K562 (cell line): ENCODE measurements around the gene VSIG4. TPM values are rescaled to one million over a fixed set of nuclear protein-coding genes. Genes with fewer than 3 reads are reported as not detected.

ENCODE experiments used
- ATAC-seq: fragments of 200-7000 bp; cut with Tn5 transposase; 3 replicates; pipeline ENCODE4 v1.9.1; 2020; ENCODE audit warnings: moderate library complexity
- BruUV-seq: library from RNA; stranded (reverse); fragments of 400-500 nt; replicated peaks from 2 replicates; lab custom pipeline; 2021; lab: Mats Ljungman, UMichigan
- CTCF ChIA-PET: fragments of 300-600 bp; formaldehyde crosslinking; extraction: SDS; loops from one replicate; lab custom pipeline; 2021; ENCODE audit warnings: low intra/inter-chr PET ratio; lab: Yijun Ruan, JAX
- POLR2A ChIA-PET: fragments of 300-600, 350-650 bp; sonication (Branson Sonifier 250); formaldehyde crosslinking; extraction: SDS; loops from one replicate; lab custom pipeline; 2021; ENCODE audit warnings: antibody characterized with exemption, inconsistent platforms; lab: Yijun Ruan, JAX
- DNase-seq, 4 experiments: peaks; one replicate each; pipeline versions ENCODE4 v3.0.0 to v3.0.0-alpha.2; 2011 to 2018; ENCODE audit warnings: low spot score in 3 of 4, mixed read lengths in 3 of 4; ENCODE audit errors: extremely low read depth in 1 of 4
- FAIRE-seq: peaks from 2 replicates; lab custom pipeline; 2011; peaks lifted over from hg19 to GRCh38; lab: Jason Lieb, UNC
- H2AFZ ChIP-seq: 2 replicates; pipeline ENCODE4 v1.6.0; 2011; ENCODE audit warnings: low read depth, low read length, control low read depth, inconsistent platforms
- H3K27ac ChIP-seq: fragments of 200-600 bp; 3 replicates; pipeline ENCODE4 v1.8.0; 2011; ENCODE audit warnings: low read depth, mild to moderate bottlenecking, control low read depth, inconsistent platforms, low read length, moderate library complexity, mixed read lengths; ENCODE audit errors: extremely low read depth
- H3K27me3 ChIP-seq, 2 experiments: fragments of 300-600 bp in 1 of 2; 2 replicates in 1 of 2; 3 replicates in 1 of 2; pipeline versions ENCODE4 v1.6.0 to v1.8.0; 2011; ENCODE audit warnings: inconsistent platforms in 2 of 2, low read length in 2 of 2, mild to moderate bottlenecking in 1 of 2, mixed read lengths in 1 of 2, moderate library complexity in 1 of 2; ENCODE audit not compliant: control insufficient read depth in 2 of 2, insufficient read depth in 2 of 2
- H3K36me3 ChIP-seq: fragments of 300-600 bp; 3 replicates; pipeline ENCODE4 v1.8.0; 2011; ENCODE audit warnings: mild to moderate bottlenecking, low read length, inconsistent platforms; ENCODE audit not compliant: control insufficient read depth, insufficient read depth
- H3K4me1 ChIP-seq, 2 experiments: fragments of 200-600 bp in 1 of 2; replicated peaks in 1 of 2; 2 replicates in 1 of 2; 3 replicates in 1 of 2; pipeline versions ENCODE4 v1.5.1 to v1.8.0; 2011; ENCODE audit warnings: inconsistent platforms in 2 of 2, low read length in 2 of 2, mild to moderate bottlenecking in 1 of 2, mixed read lengths in 1 of 2, moderate library complexity in 1 of 2; ENCODE audit not compliant: control insufficient read depth in 2 of 2, insufficient read depth in 2 of 2
- H3K4me2 ChIP-seq: 2 replicates; pipeline ENCODE4 v1.6.1; 2011; ENCODE audit warnings: low read length, control low read depth, inconsistent platforms, mixed read lengths; ENCODE audit not compliant: insufficient read depth
- H3K4me3 ChIP-seq: fragments of 200-600 bp; sonication (generic), shearing (Covaris generic); 2 replicates; pipeline ENCODE4 v1.5.1; 2016; ENCODE audit warnings: control low read depth, inconsistent platforms
- H3K79me2 ChIP-seq: fragments of 200-600 bp; 3 replicates; pipeline ENCODE4 v1.8.0; 2011; ENCODE audit warnings: low read length, inconsistent platforms; ENCODE audit not compliant: control insufficient read depth, insufficient read depth
- H3K9ac ChIP-seq, 2 experiments: 2 replicates each; pipeline versions ENCODE4 v1.6.0 to v1.6.1; 2011; ENCODE audit warnings: low read depth in 2 of 2, low read length in 2 of 2, control low read depth in 1 of 2, inconsistent platforms in 1 of 2, mild to moderate bottlenecking in 1 of 2, mixed read lengths in 1 of 2; ENCODE audit not compliant: insufficient read depth in 1 of 2
- H3K9me1 ChIP-seq: one replicate; pipeline ENCODE4 v1.6.0; 2011; ENCODE audit warnings: inconsistent platforms, mild to moderate bottlenecking, low read length, moderate library complexity; ENCODE audit not compliant: control insufficient read depth, insufficient read depth
- H3K9me3 ChIP-seq: replicated peaks from 2 replicates; pipeline ENCODE4 v1.5.1; 2011; ENCODE audit warnings: low read depth, low read length, inconsistent platforms; ENCODE audit not compliant: control insufficient read depth, insufficient read depth
- H4K20me1 ChIP-seq: replicated peaks from 2 replicates; pipeline ENCODE4 v1.6.1; 2011; ENCODE audit warnings: low read length, inconsistent platforms, mixed read lengths; ENCODE audit not compliant: control insufficient read depth, insufficient read depth
- COPS2 ChIP-seq: fragments of 450-650 bp; conservative IDR thresholded peaks from 2 replicates; pipeline ENCODE4 v1.6.1; 2016; ENCODE audit warnings: mild to moderate bottlenecking, moderate library complexity
- CREB5 ChIP-seq: fragments of 250-450 bp; sonication (Bioruptor Pico); IDR thresholded peaks from 2 replicates; pipeline ENCODE4 v1.5.0; 2020; ENCODE audit warnings: mild to moderate bottlenecking
- ETV1 ChIP-seq: fragments of 450-650 bp; conservative IDR thresholded peaks from 2 replicates; pipeline ENCODE4 v1.6.1; 2016; ENCODE audit warnings: missing genetic modification characterization, control low read depth, low read depth, missing compliant biosample characterization
- FOXA3 ChIP-seq, 2 experiments: fragments of 450-650 bp in 1 of 2; sonication (generic) in 1 of 2; formaldehyde crosslinking; IDR thresholded peaks in 1 of 2; conservative IDR thresholded peaks in 1 of 2; 2 replicates each; pipeline versions ENCODE4 v1.4.0 to v1.8.0; 2020 to 2022; ENCODE audit warnings: mild to moderate bottlenecking in 2 of 2, missing genetic modification reagents in 1 of 2
- KLF6 ChIP-seq: fragments of 250-450 bp; sonication (Bioruptor Pico); IDR thresholded peaks from 2 replicates; pipeline ENCODE4 v1.4.0; 2020; ENCODE audit warnings: mild to moderate bottlenecking, moderate library complexity, borderline replicate concordance
- MCM2 ChIP-seq: fragments of 450-650 bp; IDR thresholded peaks from 2 replicates; pipeline ENCODE4 v1.6.1; 2017; ENCODE audit warnings: low read depth, mild to moderate bottlenecking
- MGA ChIP-seq: fragments of 450-650 bp; IDR thresholded peaks from 2 replicates; pipeline ENCODE4 v1.6.1; 2016; ENCODE audit warnings: mild to moderate bottlenecking, moderate library complexity
- MXI1 ChIP-seq: IDR thresholded peaks from 2 replicates; pipeline ENCODE4 v1.6.1; 2011; ENCODE audit warnings: low read depth, mild to moderate bottlenecking, improper control_type of control experiment, low read length
- RFX1 ChIP-seq: fragments of 450-650 bp; IDR thresholded peaks from 2 replicates; pipeline ENCODE4 v1.6.1; 2016; ENCODE audit warnings: mild to moderate bottlenecking, moderate library complexity
- ZNF384 ChIP-seq: IDR thresholded peaks from 2 replicates; pipeline ENCODE4 v1.6.1; 2012; ENCODE audit warnings: low read depth, low read length, improper control_type of control experiment
- in situ Hi-C: fragments of 300-500 bp; cut with MboI; formaldehyde crosslinking; loops from 4 replicates; pipeline ENCODE4 v1.15.0; 2018; ENCODE audit warnings: inconsistent platforms, mixed read lengths
- intact Hi-C: fragments of 100-400 bp; cut with micrococcal nuclease; formaldehyde crosslinking; loops from 2 replicates; pipeline ENCODE4 v1.14.2; 2022
- polyA plus RNA-seq, 8 experiments: library from polyadenylated mRNA; depleted of rRNA in 4 of 8; stranded (reverse) in 5 of 8; unstranded in 3 of 8; fragments of >200 nt; fragmentation: Nextera tagmentation in 2 of 8; fragmentation: Illumina TruSeq in 1 of 8; extraction: Ambion mirVana in 2 of 8; extraction: Trizol in 1 of 8; gene quantifications; 2 replicates each; pipeline versions ENCODE4 v1.2.1 to v1.2.3, GENCODE V29; 2011 to 2014; ENCODE audit warnings: inconsistent platforms in 1 of 8, missing spikeins in 1 of 8
- total RNA-seq, 7 experiments: library from RNA; depleted of rRNA in 6 of 7; stranded (reverse); fragments of >200 nt in 6 of 7; fragmentation: Illumina TruSeq in 2 of 7; extraction: Trizol in 2 of 7; gene quantifications; 2 replicates each; pipeline versions ENCODE4 v1.2.1 to v1.2.3, GENCODE V29; 2011 to 2021; ENCODE audit warnings: low replicate concordance in 1 of 7

Gene VSIG4
- total and polyA plus RNA-seq, 9 of the 15 experiments (the other 6 are each of a cell fraction or from before 2014, with no cell fraction given): 0.22 to 1.6 (median 0.46) TPM; not detected in 1

GRCh38 chrX:66017659-66018170, 22.2 kb downstream of the VSIG4 start:
- Histone ChIP-seq H3K4me3 (peak overlapping the region; percentile 55), H3K27ac (peak overlapping the region; percentile 96)
- POLR2A ChIA-PET: interaction anchor here (0.6 to 8.6 kb wide), 13 partner anchors 8 to 349 kb away, joined by 3 to 49 read pairs (median 5); partner anchors contain the start of gene HEPH
- TF ChIP-seq MGA: no peak
- no peak for TF ChIP-seq MXI1
- no peak for TF ChIP-seq KLF6
- no peak for TF ChIP-seq CREB5
- no peak for TF ChIP-seq ETV1
- TF ChIP-seq RFX1: peak; percentile 54
- no peak for TF ChIP-seq FOXA3 (CRISPR knock-in tag; conservative IDR thresholded peaks at IDR 0.05 in 1 of 2, IDR thresholded peaks at IDR 0.05 in 1 of 2)
- no peak for TF ChIP-seq ZNF384
- TF ChIP-seq MCM2: no peak
- no peak for TF ChIP-seq COPS2

More at GRCh38 chrX:66017659-66018170, 22.2 kb downstream of the VSIG4 start:
- no peak overlapping the region for H2AFZ ChIP-seq
- CTCF ChIA-PET: no interaction called here
- BruUV-seq: no TSS peak
- H3K36me3 ChIP-seq: peaks cover 51% of the 10 kb centered on the region
- peak overlapping the region; percentile 82 to 88; a peak in 3 of 4 replicates for H3K9ac ChIP-seq
- no peak for ATAC-seq
- H3K9me1 ChIP-seq: no peaks in the 10 kb centered on the region
- peaks cover 13 to 66% of the 10 kb centered on the region in 2 experiments for H3K4me1 ChIP-seq
- no peaks in the 10 kb centered on the region for H3K9me3 ChIP-seq
- H4K20me1 ChIP-seq: no peaks in the 10 kb centered on the region
- peaks cover 82% of the 10 kb centered on the region for H3K79me2 ChIP-seq
- no peak for FAIRE-seq
- no peak for DNase-seq
- no peaks in the 10 kb centered on the region for H3K27me3 ChIP-seq
- intact Hi-C loops (loop anchor here (5.0 kb wide), 1 partner anchor 145 kb away; the partner anchor contains the start of gene HEPH), in situ Hi-C loops (no loop called here)
- H3K4me2 ChIP-seq: peak overlapping the region; percentile 94
